Hepatocyte (in vitro differentiated cells): ENCODE measurements around the gene TACC2.

Source experiments
- EZH2 ChIP-seq: fragments of 200-600 bp; sonication (generic); IDR thresholded peaks from 2 replicates; pipeline ENCODE4 v1.6.1; 2016; ENCODE audit warnings: antibody characterized with exemption, mild to moderate bottlenecking, borderline replicate concordance
- EZH2phosphoT487 ChIP-seq: fragments of 200-600 bp; sonication (generic); IDR thresholded peaks from one replicate; pipeline ENCODE4 v1.6.1; 2018; ENCODE audit warnings: antibody characterized with exemption, mild to moderate bottlenecking, low read depth, moderate library complexity; ENCODE audit not compliant: unreplicated experiment, severe bottlenecking
- TF ChIP-seq, protein P1 (sequence below): fragments of 200-600 bp; sonication (generic); IDR thresholded peaks from 2 replicates; pipeline ENCODE4 v1.5.1; 2016; ENCODE audit warnings: antibody characterized with exemption, mild to moderate bottlenecking; ENCODE audit not compliant: poor library complexity

DNA sequence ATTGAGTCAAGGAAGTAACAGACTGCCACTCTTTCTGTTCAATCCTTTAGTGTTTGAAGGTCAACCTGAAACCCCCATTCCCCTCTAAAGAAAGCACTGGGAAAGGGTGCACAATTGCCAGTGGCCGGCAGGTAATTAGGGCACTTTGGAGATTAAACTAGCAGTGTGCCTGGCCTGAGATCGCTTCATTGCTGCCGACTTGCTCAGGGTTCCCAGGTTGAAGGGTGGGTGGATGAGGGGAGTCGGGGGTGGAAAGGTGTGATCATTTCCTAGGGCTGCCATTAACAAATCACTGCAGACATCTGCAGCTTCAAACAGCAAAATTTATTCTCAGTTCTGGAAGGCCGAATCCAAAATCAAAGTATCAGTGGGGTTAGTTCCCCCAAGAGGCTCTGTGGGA lies 265.9 kb downstream of the TACC2 start:
- TF ChIP-seq, protein P1, sequence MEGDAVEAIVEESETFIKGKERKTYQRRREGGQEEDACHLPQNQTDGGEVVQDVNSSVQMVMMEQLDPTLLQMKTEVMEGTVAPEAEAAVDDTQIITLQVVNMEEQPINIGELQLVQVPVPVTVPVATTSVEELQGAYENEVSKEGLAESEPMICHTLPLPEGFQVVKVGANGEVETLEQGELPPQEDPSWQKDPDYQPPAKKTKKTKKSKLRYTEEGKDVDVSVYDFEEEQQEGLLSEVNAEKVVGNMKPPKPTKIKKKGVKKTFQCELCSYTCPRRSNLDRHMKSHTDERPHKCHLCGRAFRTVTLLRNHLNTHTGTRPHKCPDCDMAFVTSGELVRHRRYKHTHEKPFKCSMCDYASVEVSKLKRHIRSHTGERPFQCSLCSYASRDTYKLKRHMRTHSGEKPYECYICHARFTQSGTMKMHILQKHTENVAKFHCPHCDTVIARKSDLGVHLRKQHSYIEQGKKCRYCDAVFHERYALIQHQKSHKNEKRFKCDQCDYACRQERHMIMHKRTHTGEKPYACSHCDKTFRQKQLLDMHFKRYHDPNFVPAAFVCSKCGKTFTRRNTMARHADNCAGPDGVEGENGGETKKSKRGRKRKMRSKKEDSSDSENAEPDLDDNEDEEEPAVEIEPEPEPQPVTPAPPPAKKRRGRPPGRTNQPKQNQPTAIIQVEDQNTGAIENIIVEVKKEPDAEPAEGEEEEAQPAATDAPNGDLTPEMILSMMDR = no peak
- TF ChIP-seq EZH2 (no peak), EZH2phosphoT487 (no peak)
